ENCODE data around the gene NFE2L1.
"Not testable (repeated sequence)": the region's sequence is repeated elsewhere in the genome, so short reads cannot be mapped to it uniquely, and the experiment has no call there.

The NFE2L1 gene

GRCh38 chr17:48051283-48051682, 3.1 kb downstream of the NFE2L1 start:
- no peak for DNase-seq

DNA sequence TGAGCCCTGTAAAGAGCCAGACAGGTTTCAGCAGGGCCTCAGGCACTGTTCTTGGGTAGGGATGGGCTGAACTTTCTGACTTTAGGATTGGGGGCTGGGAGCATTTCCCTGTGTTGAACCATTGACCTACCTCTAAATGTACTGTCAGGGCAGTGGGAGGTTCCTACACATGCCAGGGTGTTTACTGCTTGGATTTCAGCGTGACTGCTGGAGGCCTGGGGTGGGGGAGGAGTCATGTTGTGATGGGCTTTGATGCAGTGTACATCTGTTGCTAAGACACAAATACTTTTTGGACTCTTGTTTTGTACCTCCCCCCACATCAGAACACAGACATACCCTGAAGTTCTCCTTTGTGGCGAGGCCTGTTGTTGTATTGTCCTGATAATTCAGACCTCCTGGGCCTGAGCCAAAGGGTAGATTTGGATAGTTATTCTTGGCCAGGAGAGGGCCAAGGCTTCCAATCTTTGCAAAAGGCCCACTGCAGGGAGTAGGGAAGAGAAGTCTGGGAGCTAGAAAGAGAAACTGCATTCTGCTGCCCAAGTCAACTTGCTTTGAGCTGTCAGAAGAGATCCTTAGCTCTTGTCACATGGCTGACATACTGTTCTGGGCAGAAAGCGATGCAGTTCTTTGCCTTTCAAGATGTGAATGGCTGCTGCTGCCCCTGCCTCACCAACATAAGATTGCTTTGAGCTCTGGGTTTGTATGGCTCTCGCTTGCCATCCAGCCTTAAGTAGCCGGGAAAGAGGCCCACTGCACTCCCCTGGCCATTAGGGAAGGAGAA, 3.7 kb downstream of the NFE2L1 start:
- no peak for DNase-seq

- no peak for DNase-seq
Observed at GRCh38 chr17:48052956-48053757, 5.0 kb downstream of the NFE2L1 start.

GRCh38 chr17:48053758-48054237, 5.6 kb downstream of the NFE2L1 start:
- DNase-seq = no peak

DNA sequence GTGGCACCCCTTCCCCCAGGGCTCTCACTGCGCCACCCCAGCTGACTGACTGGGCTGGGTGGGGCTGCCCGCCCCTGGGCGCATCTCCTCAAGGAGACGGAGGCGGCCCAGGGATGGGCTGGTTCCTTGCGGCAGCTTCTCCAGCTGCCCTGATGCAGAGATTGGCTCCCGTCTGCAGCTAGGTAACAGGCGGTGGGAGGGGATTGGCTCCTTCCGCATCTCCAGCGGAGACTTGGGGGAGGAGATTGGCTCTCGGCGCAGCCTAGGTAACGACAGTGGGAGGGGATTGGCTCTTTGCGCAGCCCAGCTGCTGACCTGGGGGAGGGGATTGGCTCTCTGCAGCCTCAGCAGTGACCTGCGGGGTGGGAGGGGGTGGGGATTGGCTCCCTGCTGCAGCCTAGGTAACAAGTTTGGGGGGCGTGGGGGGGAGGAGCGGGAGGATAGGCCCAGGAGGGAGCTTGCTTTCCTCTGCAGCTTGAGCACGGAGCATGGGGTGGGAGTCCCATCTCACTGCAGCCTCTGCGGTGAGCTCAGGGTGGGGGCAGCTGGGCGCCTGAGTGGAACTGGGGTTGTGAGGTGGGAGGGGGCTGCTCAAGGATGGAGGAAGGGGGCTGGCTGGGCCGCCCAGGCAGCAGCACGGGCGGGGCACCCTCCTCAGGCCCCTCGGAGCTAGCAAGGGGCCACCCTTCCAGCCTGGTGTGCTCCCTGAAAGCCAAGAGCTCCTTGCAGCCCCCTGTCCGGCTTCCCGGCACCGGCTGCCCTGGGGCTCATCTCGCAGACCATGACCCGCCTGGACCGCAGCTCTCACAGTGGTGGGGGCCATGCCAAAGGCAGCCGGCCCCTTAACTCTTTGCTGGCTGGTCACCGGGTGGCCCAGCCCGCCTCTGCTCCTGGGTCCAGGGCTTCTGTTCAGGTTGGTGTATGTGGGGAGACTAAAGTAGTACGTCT, 6.4 kb downstream of the NFE2L1 start:
- DNase-seq = no peak

DNA sequence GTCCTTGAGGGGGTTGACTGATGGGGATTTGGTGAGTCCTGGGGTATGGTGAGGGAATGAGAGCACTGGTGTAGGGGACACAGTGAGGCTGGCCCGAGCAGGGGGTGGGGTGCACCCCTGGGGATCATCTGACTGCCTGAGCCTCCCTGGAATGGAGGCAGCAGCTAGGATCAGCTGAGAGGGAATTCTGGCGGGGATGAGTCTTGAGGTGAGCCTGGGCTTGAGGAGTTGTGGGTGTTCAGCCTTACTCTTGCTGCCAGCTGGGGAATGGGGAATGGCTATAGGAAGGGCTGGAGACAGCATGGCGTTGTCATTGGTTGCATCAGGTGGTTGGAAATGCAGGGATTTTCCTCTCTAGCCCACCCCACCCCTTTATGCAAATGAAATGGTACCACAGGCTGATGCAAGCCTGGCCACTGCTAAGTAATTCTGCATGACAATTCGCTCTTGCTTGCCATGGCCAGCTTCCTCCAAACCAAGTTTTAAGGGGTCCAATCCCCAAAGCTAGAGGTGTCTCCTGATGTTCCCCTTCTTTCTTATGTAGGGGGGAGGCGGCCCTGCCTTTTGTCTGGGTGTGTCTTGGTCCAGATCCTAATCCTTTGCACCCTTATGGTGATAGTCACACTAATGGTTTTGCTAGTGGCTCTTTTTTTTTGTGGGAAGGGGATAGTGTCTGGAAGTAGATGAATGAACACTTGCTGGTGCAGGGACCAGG, 7.5 kb downstream of the NFE2L1 start:
- DNase-seq = no peak

DNA sequence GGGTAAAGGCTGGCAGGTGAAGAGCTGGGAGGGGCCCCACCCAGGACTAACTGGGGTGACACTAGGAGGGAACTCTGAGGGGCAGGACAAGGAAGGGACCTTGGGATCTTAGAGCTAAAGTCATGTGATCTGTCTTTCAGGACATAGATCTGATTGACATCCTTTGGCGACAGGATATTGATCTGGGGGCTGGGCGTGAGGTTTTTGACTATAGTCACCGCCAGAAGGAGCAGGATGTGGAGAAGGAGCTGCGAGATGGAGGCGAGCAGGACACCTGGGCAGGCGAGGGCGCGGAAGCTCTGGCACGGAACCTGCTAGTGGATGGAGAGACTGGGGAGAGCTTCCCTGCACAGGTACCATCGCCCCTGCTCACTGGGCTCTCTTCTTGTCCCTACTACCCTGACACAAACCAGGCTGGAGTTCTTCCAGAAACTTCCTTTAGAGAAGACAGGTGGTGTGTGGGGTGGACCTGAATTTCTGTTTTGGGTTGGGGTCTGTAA, 8.1 kb downstream of the NFE2L1 start:
- DNase-seq = no peak

- no peak for DNase-seq
Observed at GRCh38 chr17:48056879-48057278, 8.7 kb downstream of the NFE2L1 start.

- DNase-seq = no peak
Observed at GRCh38 chr17:48057626-48058025, 9.5 kb downstream of the NFE2L1 start.

- no peak for DNase-seq
Observed at GRCh38 chr17:48058393-48059124, 10.4 kb downstream of the NFE2L1 start.

- DNase-seq = no peak
Observed at GRCh38 chr17:48059125-48059668, 11.0 kb downstream of the NFE2L1 start.

GRCh38 chr17:48060249-48060648, 12.1 kb downstream of the NFE2L1 start:
- no peak for DNase-seq

DNA sequence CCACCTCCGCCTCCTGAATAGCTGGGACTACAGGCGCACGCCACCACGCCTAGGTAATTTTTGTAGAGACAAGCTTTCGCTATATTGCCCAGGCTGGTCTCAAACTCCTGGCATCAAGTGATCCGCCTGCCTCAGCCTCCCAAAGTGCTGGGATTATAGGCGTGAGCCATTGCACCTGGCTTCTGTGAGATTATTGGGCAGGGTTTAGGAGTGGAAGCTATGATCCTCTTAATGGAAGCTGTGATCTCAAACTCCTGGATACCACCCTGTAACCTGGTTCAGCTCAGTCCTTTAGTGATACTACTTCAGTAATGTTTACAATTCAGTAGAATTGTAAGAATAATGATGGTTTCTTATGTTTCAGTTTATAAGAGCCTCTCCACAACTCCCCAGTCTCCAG, 14.1 kb downstream of the NFE2L1 start:
- no peak for DNase-seq

- no peak for DNase-seq
Observed at GRCh38 chr17:48064638-48065037, 16.5 kb downstream of the NFE2L1 start.

DNA sequence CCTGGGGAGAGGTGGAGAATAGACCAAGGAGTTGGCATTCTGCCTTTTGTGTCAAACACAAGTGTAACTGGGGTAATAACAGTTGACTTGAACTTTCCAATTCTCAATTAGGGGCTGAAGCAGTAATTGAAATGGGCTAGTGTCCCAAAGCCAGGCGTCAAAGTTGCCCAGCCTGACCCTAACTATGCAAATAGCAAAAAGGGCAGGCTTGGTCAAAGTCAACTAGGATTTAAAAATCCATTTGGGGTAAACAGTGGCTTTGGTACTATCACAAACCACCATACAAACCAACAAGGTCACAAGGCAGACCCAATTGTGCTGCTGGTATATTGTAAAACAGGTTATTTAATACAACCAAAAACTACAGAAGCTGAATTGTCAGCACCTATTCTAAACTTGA, 18.0 kb downstream of the NFE2L1 start:
- DNase-seq = no peak

DNA sequence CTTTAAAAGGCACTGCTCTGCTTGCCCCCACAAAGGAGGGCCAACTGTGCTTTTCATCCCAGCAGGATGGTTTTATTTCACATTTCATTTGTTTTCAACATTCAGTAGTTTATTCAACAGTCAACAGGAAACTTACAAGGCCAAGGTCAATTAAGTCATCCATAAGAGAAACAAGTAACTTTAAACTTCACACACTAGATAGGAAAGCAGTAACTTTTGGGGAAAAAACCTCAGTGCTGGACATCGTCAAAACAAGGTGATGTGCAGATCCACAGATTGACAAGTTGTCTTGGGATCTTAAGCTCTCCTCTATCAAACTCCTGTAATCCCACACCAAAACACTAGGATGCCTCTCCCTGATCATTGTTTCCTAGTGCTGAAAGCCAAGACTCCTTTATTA, 18.5 kb downstream of the NFE2L1 start:
- DNase-seq = no peak

DNA sequence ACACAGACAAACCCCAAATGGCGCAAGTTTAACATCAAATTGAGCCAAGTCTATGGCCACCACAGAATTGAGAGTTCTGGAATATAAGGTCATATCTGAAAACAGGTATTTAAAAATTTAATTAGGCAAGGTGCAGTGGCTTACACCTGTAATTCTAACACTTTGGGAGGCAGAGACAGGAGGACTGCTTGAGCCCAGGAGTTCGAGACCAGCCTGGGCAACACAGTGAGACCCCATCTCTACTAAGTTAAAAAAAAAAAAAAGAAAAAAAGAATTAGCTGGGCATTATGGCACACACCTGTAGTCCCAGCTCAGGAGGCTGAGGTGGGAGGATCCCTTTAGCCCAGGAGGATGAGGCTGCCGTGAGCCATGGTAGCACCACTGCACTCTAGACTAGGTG, 19.1 kb downstream of the NFE2L1 start:
- no peak for DNase-seq

DNA sequence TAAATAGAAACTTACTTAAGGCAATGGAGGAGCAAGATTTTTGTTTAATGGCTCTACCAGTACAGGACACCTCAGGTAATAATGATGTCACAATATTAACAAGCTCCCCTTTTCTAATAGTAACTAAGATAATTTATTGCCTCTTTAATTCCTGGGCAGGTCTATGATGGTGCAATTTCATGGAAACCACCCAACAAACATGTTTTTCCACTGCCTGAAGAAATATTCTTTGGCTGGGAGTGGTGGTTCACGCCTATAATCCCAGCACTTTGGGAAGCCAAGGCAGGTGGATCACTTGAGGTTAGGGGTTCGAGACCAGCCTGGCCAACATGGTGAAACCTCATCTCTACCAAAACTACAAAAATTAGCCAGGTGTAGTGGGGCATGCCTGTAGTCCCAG, 19.6 kb downstream of the NFE2L1 start:
- not testable (repeated sequence) for DNase-seq

GRCh38 chr17:48068491-48068961, 20.4 kb downstream of the NFE2L1 start:
- no peak for DNase-seq

- no peak for DNase-seq
Observed at GRCh38 chr17:48070195-48070594, 22.0 kb downstream of the NFE2L1 start.

DNA sequence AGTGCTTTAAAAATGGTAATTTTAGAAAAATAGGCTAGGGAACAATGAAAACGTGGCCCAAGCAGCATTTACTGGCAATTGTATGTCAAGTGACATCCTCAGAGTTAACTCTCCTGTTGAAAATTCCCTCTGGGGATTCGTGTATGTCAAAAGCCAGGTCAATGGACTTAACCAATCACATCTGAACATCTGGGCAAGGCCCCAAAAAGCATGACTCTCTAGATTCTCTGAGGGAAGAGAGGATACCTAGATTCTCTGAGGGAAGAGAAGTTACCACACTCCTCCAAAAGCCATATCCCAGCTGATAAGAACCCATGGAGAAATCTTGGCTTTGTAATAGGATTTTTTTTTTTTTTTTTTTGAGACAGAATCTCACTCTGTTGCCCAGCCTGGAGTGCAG, 23.5 kb downstream of the NFE2L1 start:
- no peak for DNase-seq

Measured in activated CD4-positive, alpha-beta T cell treated with anti-CD3 and anti-CD28 coated beads, Interleukin-2, amount 50 U/mL, for 4 hours (primary cell).